Tibial nerve (tissue), 3 donors: Measurements from ENCODE around the gene TTC9B.

Experiments used
- CTCF ChIP-seq, 5 experiments: fragments of 200-600 bp in 3 of 5; fragments of 450-650 bp in 2 of 5; sonication (generic) in 3 of 5; IDR thresholded peaks; one replicate each; pipeline ENCODE4 v1.5.1; 2016 to 2019; ENCODE audit warnings: antibody characterized with exemption in 5 of 5, mild to moderate bottlenecking in 3 of 5, moderate library complexity in 2 of 5
- POLR2A ChIP-seq, 2 donors: fragments of 450-650 bp; IDR thresholded peaks; one replicate each; pipeline ENCODE4 v1.6.1; 2017; ENCODE audit warnings: antibody characterized with exemption in 2 of 2, mild to moderate bottlenecking in 2 of 2, moderate library complexity in 2 of 2

DNA sequence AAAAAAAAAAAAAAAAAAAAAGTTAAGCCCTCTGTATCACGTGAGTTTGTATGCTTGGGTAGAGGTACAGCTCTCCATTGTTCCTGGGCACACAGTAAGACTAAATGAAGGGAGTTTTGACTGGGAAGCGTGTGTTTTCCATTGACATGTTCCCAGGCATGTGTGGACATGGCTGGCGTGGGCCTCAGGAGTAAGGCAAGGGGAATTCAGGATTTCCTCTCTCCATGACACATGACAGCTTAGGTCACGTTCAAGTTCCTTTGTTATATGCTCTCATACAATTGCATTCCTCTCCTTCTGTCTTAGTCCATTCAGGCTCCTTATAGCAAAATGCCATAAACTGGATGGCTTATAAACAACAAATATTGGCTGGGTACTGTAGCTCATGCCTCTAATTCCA lies 44.1 kb downstream of the TTC9B start:
- TF ChIP-seq POLR2A (IDR thresholded peaks at IDR 0.05) (no peak), CTCF (IDR thresholded peaks at IDR 0.05) (no peak)
